ENCODE results near the gene GARIN5B. TPM values are rescaled to one million over a fixed set of nuclear protein-coding genes. Genes with fewer than 3 reads are reported as not detected.

The GARIN5B gene
- total and polyA plus RNA-seq, 2 of the 13 experiments (the other 11 are each of a cell fraction or from before 2014, with no cell fraction given), result not detected

DNA sequence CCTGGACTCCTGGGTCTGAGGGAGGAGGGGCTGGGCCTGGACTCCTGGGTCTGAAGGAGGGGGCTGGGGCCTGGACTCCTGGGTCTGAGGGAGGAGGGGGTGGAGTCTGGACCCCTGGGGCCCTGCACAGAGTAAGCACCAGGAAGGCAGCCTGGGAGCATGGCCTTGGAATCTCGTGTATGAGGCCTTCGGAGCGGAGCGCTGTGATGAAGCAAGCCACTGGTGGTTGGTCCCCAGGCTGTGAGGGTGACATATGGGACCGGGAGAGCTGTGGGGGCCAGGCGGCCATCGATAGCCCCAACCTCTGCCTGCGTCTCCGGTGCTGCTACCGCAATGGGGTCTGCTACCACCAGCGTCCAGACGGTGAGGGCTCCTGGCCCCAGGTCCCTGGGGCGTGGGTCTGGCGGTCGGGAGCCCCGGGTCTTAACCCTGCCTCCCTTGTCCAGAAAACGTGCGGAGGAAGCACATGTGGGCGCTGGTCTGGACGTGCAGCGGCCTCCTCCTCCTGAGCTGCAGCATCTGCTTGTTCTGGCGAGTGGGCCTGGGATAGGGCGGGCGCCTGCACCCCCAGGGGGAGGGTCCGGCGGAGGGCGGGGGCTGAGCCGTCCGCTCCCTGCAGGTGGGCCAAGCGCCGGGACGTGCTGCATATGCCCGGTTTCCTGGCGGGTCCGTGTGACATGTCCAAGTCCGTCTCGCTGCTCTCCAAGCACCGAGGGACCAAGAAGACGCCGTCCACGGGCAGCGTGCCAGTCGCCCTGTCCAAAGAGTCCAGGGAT is 14.5 kb upstream of the GARIN5B start (continued):
- TF ChIP-seq SALL1 (CRISPR knock-in tag; IDR thresholded peaks at IDR 0.05), result peak; percentile 58; the same call in 1 of the 2 replicates
- no peak for TF ChIP-seq KDM3A (CRISPR knock-in tag; IDR thresholded peaks at IDR 0.05; ENCODE audit: low read depth)
- no peak for TF ChIP-seq ZNF567 (CRISPR knock-in tag; IDR thresholded peaks at IDR 0.05; ENCODE audit: borderline replicate concordance)
- 0 out of 2 replicates have a peak, but pooled peaks have one; percentile 19 for TF ChIP-seq ZKSCAN8 (CRISPR knock-in tag; IDR thresholded peaks at IDR 0.05; ENCODE audit: borderline replicate concordance)
- TF ChIP-seq DMAP1 (CRISPR knock-in tag; IDR thresholded peaks at IDR 0.05), result peak; percentile 37; the same call in 1 of the 2 replicates
- TF ChIP-seq HOXA3 (CRISPR knock-in tag; IDR thresholded peaks at IDR 0.05), result peak; percentile 30; the same call in 1 of the 2 replicates
- 0 out of 2 replicates have a peak, but pooled peaks have one; percentile 14 for TF ChIP-seq TAF1 (CRISPR knock-in tag; IDR thresholded peaks at IDR 0.05)
- no peak for TF ChIP-seq ZNF101 (CRISPR knock-in tag; IDR thresholded peaks at IDR 0.05; ENCODE audit: borderline replicate concordance, low read depth)
- TF ChIP-seq MTA3 (CRISPR knock-in tag; IDR thresholded peaks at IDR 0.05), result no peak
- TF ChIP-seq, protein P1, sequence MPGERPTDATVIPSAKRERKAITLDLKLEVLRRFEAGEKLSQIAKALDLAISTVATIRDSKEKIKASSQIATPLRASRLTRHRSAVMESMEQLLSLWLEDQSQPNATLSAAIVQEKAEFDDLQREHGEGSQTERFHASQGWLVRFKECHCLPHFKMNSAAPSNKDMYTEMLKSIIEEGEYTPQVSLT (CRISPR knock-in tag; IDR thresholded peaks at IDR 0.05; ENCODE audit: borderline replicate concordance, low read depth), result no peak
- 0 out of 2 replicates have a peak, but pooled peaks have one; percentile 36 for TF ChIP-seq ZMAT3 (CRISPR knock-in tag; conservative IDR thresholded peaks at IDR 0.05)
- no peak for TF ChIP-seq ARNT2 (CRISPR knock-in tag; IDR thresholded peaks at IDR 0.05; ENCODE audit: low read depth)
- no peak for TF ChIP-seq ARID2 (CRISPR knock-in tag; IDR thresholded peaks at IDR 0.05; ENCODE audit: borderline replicate concordance)
- no peak for TF ChIP-seq MED8 (CRISPR knock-in tag; IDR thresholded peaks at IDR 0.05; ENCODE audit: insufficient replicate concordance)
- peak; percentile 80 for TF ChIP-seq ZFX (CRISPR knock-in tag; IDR thresholded peaks at IDR 0.05; ENCODE audit: low read depth)
- TF ChIP-seq YEATS4 (CRISPR knock-in tag; IDR thresholded peaks at IDR 0.05; ENCODE audit: borderline replicate concordance), result peak; percentile 55; the same call in 1 of the 2 replicates
- no peak for TF ChIP-seq ZNF280B (CRISPR knock-in tag; IDR thresholded peaks at IDR 0.05; ENCODE audit: borderline replicate concordance)
- no peak for TF ChIP-seq ZNF12 (CRISPR knock-in tag; IDR thresholded peaks at IDR 0.05)
- TF ChIP-seq AGO1 (IDR thresholded peaks at IDR 0.05; ENCODE audit: low read depth, low read length, poor library complexity, severe bottlenecking), result peak; percentile 71
- no peak for TF ChIP-seq FOSL1 (CRISPR knock-in tag; IDR thresholded peaks at IDR 0.05; ENCODE audit: borderline replicate concordance)
- TF ChIP-seq TMF1 (CRISPR knock-in tag; IDR thresholded peaks at IDR 0.05; ENCODE audit: low read depth), result no peak
- 0 out of 2 replicates have a peak, but pooled peaks have one; percentile 33 for TF ChIP-seq HOXA5 (CRISPR knock-in tag; IDR thresholded peaks at IDR 0.05)
- no peak for TF ChIP-seq DDIT3 (CRISPR knock-in tag; IDR thresholded peaks at IDR 0.05)
- peak; percentile 38; the same call in 1 of the 2 replicates for TF ChIP-seq SPEN (CRISPR knock-in tag; IDR thresholded peaks at IDR 0.05; ENCODE audit: low read depth)
- TF ChIP-seq, protein P2, sequence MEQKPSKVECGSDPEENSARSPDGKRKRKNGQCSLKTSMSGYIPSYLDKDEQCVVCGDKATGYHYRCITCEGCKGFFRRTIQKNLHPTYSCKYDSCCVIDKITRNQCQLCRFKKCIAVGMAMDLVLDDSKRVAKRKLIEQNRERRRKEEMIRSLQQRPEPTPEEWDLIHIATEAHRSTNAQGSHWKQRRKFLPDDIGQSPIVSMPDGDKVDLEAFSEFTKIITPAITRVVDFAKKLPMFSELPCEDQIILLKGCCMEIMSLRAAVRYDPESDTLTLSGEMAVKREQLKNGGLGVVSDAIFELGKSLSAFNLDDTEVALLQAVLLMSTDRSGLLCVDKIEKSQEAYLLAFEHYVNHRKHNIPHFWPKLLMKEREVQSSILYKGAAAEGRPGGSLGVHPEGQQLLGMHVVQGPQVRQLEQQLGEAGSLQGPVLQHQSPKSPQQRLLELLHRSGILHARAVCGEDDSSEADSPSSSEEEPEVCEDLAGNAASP (CRISPR knock-in tag; IDR thresholded peaks at IDR 0.05; ENCODE audit: borderline replicate concordance), result no peak
- TF ChIP-seq E2F5 (CRISPR knock-in tag; conservative IDR thresholded peaks at IDR 0.05), result no peak
